Measurements from ENCODE around the gene TSPO2.

DNA sequence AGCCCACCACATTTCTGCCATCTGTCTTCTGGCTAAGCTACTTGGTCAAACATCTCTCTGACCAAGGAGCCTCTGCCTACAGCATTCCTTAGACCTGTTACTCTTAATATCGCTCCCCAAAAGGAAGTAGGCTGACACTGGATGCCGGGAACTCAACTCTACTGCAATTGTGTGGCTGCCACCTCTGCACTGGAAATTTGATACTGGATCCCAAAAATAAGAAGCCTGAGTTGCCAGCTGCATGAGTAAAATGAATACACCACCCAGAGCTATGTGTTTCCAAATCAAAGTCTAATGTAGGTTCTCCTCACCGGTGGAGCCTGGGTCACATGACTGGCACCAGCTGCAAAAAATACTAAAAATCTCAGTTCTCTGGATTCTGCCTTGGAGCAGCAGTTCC, 40.1 kb upstream of the TSPO2 start:
- TF ChIP-seq, protein P1, sequence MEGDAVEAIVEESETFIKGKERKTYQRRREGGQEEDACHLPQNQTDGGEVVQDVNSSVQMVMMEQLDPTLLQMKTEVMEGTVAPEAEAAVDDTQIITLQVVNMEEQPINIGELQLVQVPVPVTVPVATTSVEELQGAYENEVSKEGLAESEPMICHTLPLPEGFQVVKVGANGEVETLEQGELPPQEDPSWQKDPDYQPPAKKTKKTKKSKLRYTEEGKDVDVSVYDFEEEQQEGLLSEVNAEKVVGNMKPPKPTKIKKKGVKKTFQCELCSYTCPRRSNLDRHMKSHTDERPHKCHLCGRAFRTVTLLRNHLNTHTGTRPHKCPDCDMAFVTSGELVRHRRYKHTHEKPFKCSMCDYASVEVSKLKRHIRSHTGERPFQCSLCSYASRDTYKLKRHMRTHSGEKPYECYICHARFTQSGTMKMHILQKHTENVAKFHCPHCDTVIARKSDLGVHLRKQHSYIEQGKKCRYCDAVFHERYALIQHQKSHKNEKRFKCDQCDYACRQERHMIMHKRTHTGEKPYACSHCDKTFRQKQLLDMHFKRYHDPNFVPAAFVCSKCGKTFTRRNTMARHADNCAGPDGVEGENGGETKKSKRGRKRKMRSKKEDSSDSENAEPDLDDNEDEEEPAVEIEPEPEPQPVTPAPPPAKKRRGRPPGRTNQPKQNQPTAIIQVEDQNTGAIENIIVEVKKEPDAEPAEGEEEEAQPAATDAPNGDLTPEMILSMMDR (IDR thresholded peaks at IDR 0.05; ENCODE audit: low read length): no peak
- TF ChIP-seq EZH2 (IDR thresholded peaks at IDR 0.05; ENCODE audit: borderline replicate concordance, low read length): no peak
